ENCODE data around the gene ZFR2. TPM values are rescaled to one million over a fixed set of nuclear protein-coding genes. Genes with fewer than 3 reads are reported as not detected.

The ZFR2 gene
- polyA plus RNA-seq, 3 donors: not detected

DNA sequence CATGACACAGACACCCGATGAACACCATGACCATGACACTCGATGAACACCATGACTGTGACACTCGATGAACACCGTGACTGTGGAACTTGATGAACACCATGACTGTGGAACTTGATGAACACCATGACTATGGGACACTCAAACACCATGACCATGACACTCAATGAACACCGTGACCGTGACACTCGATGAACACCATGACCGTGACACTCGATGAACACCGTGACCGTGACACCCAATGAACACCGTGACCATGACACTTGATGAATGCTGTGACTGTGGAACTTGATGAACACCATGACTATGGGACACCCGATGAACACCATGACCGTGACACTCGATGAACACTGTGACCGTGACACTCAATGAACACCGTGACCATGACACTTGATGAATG lies 31.5 kb downstream of the ZFR2 start:
- TF ChIP-seq, protein P1, sequence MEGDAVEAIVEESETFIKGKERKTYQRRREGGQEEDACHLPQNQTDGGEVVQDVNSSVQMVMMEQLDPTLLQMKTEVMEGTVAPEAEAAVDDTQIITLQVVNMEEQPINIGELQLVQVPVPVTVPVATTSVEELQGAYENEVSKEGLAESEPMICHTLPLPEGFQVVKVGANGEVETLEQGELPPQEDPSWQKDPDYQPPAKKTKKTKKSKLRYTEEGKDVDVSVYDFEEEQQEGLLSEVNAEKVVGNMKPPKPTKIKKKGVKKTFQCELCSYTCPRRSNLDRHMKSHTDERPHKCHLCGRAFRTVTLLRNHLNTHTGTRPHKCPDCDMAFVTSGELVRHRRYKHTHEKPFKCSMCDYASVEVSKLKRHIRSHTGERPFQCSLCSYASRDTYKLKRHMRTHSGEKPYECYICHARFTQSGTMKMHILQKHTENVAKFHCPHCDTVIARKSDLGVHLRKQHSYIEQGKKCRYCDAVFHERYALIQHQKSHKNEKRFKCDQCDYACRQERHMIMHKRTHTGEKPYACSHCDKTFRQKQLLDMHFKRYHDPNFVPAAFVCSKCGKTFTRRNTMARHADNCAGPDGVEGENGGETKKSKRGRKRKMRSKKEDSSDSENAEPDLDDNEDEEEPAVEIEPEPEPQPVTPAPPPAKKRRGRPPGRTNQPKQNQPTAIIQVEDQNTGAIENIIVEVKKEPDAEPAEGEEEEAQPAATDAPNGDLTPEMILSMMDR (IDR thresholded peaks at IDR 0.05): no peak
- no peak overlapping the region for H3K4me3 ChIP-seq (replicated peaks in 1 of 3; ENCODE audit: low read depth in 2 of 3, low read length in 3 of 3)
- H3K9ac ChIP-seq (ENCODE audit: insufficient read depth, low read length, poor library complexity, severe bottlenecking): no peak overlapping the region
- H4K20me1 ChIP-seq (ENCODE audit: insufficient read depth, low read length): no peaks in the 10 kb centered on the region
- no peak for DNase-seq
- intact Hi-C loops (cut with micrococcal nuclease): no loop called here
- peaks cover 3 to 22% (median 15%) of the 10 kb centered on the region in 7 donors for H3K9me3 Mint-ChIP-seq
- 95% methylated on average over 17 of the region's 17 CpGs for WGBS (ENCODE audit: insufficient coverage)
- H3K4me1 ChIP-seq (ENCODE audit: control insufficient read depth in 1 of 2, insufficient read depth in 2 of 2, low read length in 2 of 2): no peaks in the 10 kb centered on the region
- peaks cover 15 to 16% of the 10 kb centered on the region in 2 donors for H3K9me3 ChIP-seq (replicated peaks in 1 of 2; ENCODE audit: control insufficient read depth in 1 of 2, insufficient read depth in 1 of 2, low read length in 2 of 2)
- H3K79me2 ChIP-seq (ENCODE audit: insufficient read depth, low read length): no peaks in the 10 kb centered on the region
- H3K4me2 ChIP-seq (replicated peaks; ENCODE audit: extremely low read depth, low read length, poor library complexity, severe bottlenecking): no peak overlapping the region
- H3K4me1 Mint-ChIP-seq: no peaks in the 10 kb centered on the region
- no peaks in the 10 kb centered on the region for H3K27me3 ChIP-seq (ENCODE audit: control insufficient read depth in 2 of 2, insufficient read depth in 2 of 2, low read length in 2 of 2)
- H3K36me3 Mint-ChIP-seq: no peaks in the 10 kb centered on the region
- no peaks in the 10 kb centered on the region for H3K36me3 ChIP-seq (replicated peaks in 1 of 2; ENCODE audit: control insufficient read depth in 1 of 2, insufficient read depth in 2 of 2, low read length in 2 of 2)
- no peak overlapping the region for H2AFZ ChIP-seq (ENCODE audit: insufficient read depth, low read depth, low read length, poor library complexity, severe bottlenecking)
- no peak overlapping the region for H3K4me3 Mint-ChIP-seq
- H3K27me3 Mint-ChIP-seq (ENCODE audit: low read depth in 3 of 3): peaks cover 2 to 7% (median 5%) of the 10 kb centered on the region in 3 donors
- no peak overlapping the region for H3K27ac Mint-ChIP-seq
- no peak overlapping the region for H3K27ac ChIP-seq (ENCODE audit: low read depth in 1 of 2, low read length in 2 of 2)

DNA sequence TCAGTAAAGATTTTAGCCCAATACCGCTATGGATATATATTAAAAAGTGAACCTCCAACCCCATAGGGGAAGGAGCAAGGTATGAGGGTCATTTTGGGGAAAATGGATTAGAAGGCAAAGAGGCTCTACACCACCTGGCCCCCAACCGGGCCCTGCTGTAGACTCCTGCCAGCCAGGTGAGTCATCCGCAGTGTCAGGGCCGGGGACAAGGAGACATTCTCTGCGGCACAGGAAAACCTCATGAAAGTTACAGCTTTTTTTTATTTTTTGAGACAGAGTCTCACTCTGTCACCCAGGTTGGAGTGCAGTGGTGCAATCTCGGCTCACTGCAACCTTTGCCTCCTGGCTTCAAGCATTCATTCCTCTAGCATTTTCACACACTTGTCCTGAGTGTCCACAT lies 32.0 kb downstream of the ZFR2 start:
- H3K4me3 ChIP-seq (replicated peaks in 1 of 3; ENCODE audit: low read depth in 2 of 3, low read length in 3 of 3): no peak overlapping the region
- H3K27ac Mint-ChIP-seq: no peak overlapping the region
- no peaks in the 10 kb centered on the region for H3K4me1 Mint-ChIP-seq
- H3K9me3 ChIP-seq (replicated peaks in 1 of 2; ENCODE audit: control insufficient read depth in 1 of 2, insufficient read depth in 1 of 2, low read length in 2 of 2): peaks cover 15 to 16% of the 10 kb centered on the region in 2 donors
- peaks cover 2 to 7% (median 7%) of the 10 kb centered on the region in 3 donors for H3K27me3 Mint-ChIP-seq (ENCODE audit: low read depth in 3 of 3)
- DNase-seq: no peak
- WGBS (ENCODE audit: insufficient coverage): 92% methylated on average over 5 of the region's 6 CpGs
- no peaks in the 10 kb centered on the region for H3K79me2 ChIP-seq (ENCODE audit: insufficient read depth, low read length)
- no peaks in the 10 kb centered on the region for H3K36me3 ChIP-seq (replicated peaks in 1 of 2; ENCODE audit: control insufficient read depth in 1 of 2, insufficient read depth in 2 of 2, low read length in 2 of 2)
- no peaks in the 10 kb centered on the region for H3K36me3 Mint-ChIP-seq
- TF ChIP-seq, protein P1 (IDR thresholded peaks at IDR 0.05): no peak
- no peak overlapping the region for H3K27ac ChIP-seq (ENCODE audit: low read depth in 1 of 2, low read length in 2 of 2)
- H4K20me1 ChIP-seq (ENCODE audit: insufficient read depth, low read length): no peaks in the 10 kb centered on the region
- intact Hi-C loops (cut with micrococcal nuclease): no loop called here
- no peak overlapping the region for H3K4me3 Mint-ChIP-seq
- H3K9ac ChIP-seq (ENCODE audit: insufficient read depth, low read length, poor library complexity, severe bottlenecking): no peak overlapping the region
- H2AFZ ChIP-seq (ENCODE audit: insufficient read depth, low read depth, low read length, poor library complexity, severe bottlenecking): no peak overlapping the region
- H3K4me1 ChIP-seq (ENCODE audit: control insufficient read depth in 1 of 2, insufficient read depth in 2 of 2, low read length in 2 of 2): no peaks in the 10 kb centered on the region
- H3K4me2 ChIP-seq (replicated peaks; ENCODE audit: extremely low read depth, low read length, poor library complexity, severe bottlenecking): no peak overlapping the region
- H3K27me3 ChIP-seq (ENCODE audit: control insufficient read depth in 2 of 2, insufficient read depth in 2 of 2, low read length in 2 of 2): no peaks in the 10 kb centered on the region
- peaks cover 3 to 22% (median 15%) of the 10 kb centered on the region in 7 donors for H3K9me3 Mint-ChIP-seq
